H9 (cell line): Measurements from ENCODE around the gene PPP2R3B. TPM values are rescaled to one million over a fixed set of nuclear protein-coding genes. Genes with fewer than 3 reads are reported as not detected.

Source experiments
- DNase-seq: peaks from one replicate; pipeline ENCODE4 v3.0.0-alpha.2; 2017
- H2AFZ ChIP-seq: one replicate; pipeline ENCODE4 v1.6.1; 2013; ENCODE audit warnings: mild to moderate bottlenecking, low read length, control low read depth, moderate library complexity
- H2AK5ac ChIP-seq: 2 replicates; pipeline ENCODE4 v1.6.1; 2013; ENCODE audit warnings: low read length, control low read depth, mixed read lengths; ENCODE audit not compliant: insufficient read length
- H2BK120ac ChIP-seq: one replicate; pipeline ENCODE4 v1.6.1; 2013; ENCODE audit warnings: low read depth, mild to moderate bottlenecking, low read length, control low read depth, inconsistent platforms; ENCODE audit not compliant: poor library complexity, severe bottlenecking
- H2BK12ac ChIP-seq: 2 replicates; pipeline ENCODE4 v1.6.1; 2013; ENCODE audit warnings: low read length, control low read depth, mixed read lengths, low read depth; ENCODE audit not compliant: insufficient read length
- H2BK15ac ChIP-seq: 2 replicates; pipeline ENCODE4 v1.6.1; 2013; ENCODE audit warnings: low read depth, low read length, control low read depth
- H2BK20ac ChIP-seq: one replicate; pipeline ENCODE4 v1.6.1; 2013; ENCODE audit warnings: low read depth, mild to moderate bottlenecking, low read length, control low read depth, inconsistent platforms; ENCODE audit not compliant: poor library complexity, severe bottlenecking
- H2BK5ac ChIP-seq: 2 replicates; pipeline ENCODE4 v1.6.1; 2013; ENCODE audit warnings: low read length, control low read depth, mixed read lengths; ENCODE audit not compliant: insufficient read length
- H3K14ac ChIP-seq: 2 replicates; pipeline ENCODE4 v1.6.1; 2013; ENCODE audit warnings: low read length, control low read depth; ENCODE audit not compliant: insufficient read depth
- H3K18ac ChIP-seq: 2 replicates; pipeline ENCODE4 v1.6.1; 2013; ENCODE audit warnings: low read depth, mild to moderate bottlenecking, mixed read lengths, low read length, control low read depth; ENCODE audit not compliant: insufficient read length
- H3K23ac ChIP-seq: 2 replicates; pipeline ENCODE4 v1.6.1; 2013; ENCODE audit warnings: low read length, control low read depth, mixed read lengths, low read depth; ENCODE audit not compliant: insufficient read length
- H3K23me2 ChIP-seq: 2 replicates; pipeline ENCODE4 v1.6.1; 2013; ENCODE audit warnings: low read depth, mild to moderate bottlenecking, mixed read lengths, low read length, control low read depth; ENCODE audit not compliant: insufficient read length, poor library complexity, severe bottlenecking
- H3K27ac ChIP-seq: 2 replicates; pipeline ENCODE4 v1.5.1; 2013; ENCODE audit warnings: low read length, control low read depth, mixed read lengths, low read depth; ENCODE audit not compliant: insufficient read length
- H3K27me3 ChIP-seq: 2 replicates; pipeline ENCODE4 v1.6.1; 2013; ENCODE audit warnings: low read length, control low read depth, inconsistent platforms; ENCODE audit not compliant: insufficient read depth
- H3K4ac ChIP-seq: 2 replicates; pipeline ENCODE4 v1.6.1; 2013; ENCODE audit warnings: low read depth, mild to moderate bottlenecking, control low read depth, inconsistent platforms, low read length, moderate library complexity
- H3K4me1 ChIP-seq: 2 replicates; pipeline ENCODE4 v1.6.1; 2013; ENCODE audit warnings: low read length, control low read depth, inconsistent platforms; ENCODE audit not compliant: insufficient read depth
- H3K4me2 ChIP-seq: 2 replicates; pipeline ENCODE4 v1.6.1; 2013; ENCODE audit warnings: low read length, control low read depth, mixed read lengths; ENCODE audit not compliant: insufficient read length, insufficient read depth
- H3K56ac ChIP-seq: 2 replicates; pipeline ENCODE4 v1.6.1; 2013; ENCODE audit warnings: low read depth, mild to moderate bottlenecking, mixed read lengths, low read length, control low read depth; ENCODE audit not compliant: insufficient read length
- H3K79me1 ChIP-seq: 2 replicates; pipeline ENCODE4 v1.6.1; 2013; ENCODE audit warnings: low read depth, mild to moderate bottlenecking, moderate library complexity, low read length, control low read depth, inconsistent platforms; ENCODE audit not compliant: insufficient read depth, poor library complexity, severe bottlenecking
- H3K79me2 ChIP-seq: 2 replicates; pipeline ENCODE4 v1.6.1; 2013; ENCODE audit warnings: low read length, control low read depth, inconsistent platforms; ENCODE audit not compliant: insufficient read depth
- H3K9ac ChIP-seq: 2 replicates; pipeline ENCODE4 v1.6.1; 2013; ENCODE audit warnings: low read length, control low read depth, mixed read lengths; ENCODE audit not compliant: insufficient read length; ENCODE audit errors: extremely low read depth
- H3K9me3 ChIP-seq: one replicate; pipeline ENCODE4 v1.6.1; 2013; ENCODE audit warnings: low read depth, low read length, inconsistent platforms; ENCODE audit not compliant: control insufficient read depth
- H3T11ph ChIP-seq: one replicate; pipeline ENCODE4 v1.6.1; 2013; ENCODE audit warnings: mild to moderate bottlenecking, low read length, control low read depth, inconsistent platforms
- H4K20me1 ChIP-seq: one replicate; pipeline ENCODE4 v1.6.1; 2013; ENCODE audit not compliant: control insufficient read depth, insufficient read length, insufficient read depth
- H4K5ac ChIP-seq: 2 replicates; pipeline ENCODE4 v1.6.1; 2013; ENCODE audit warnings: low read depth, mild to moderate bottlenecking, mixed read lengths, low read length, control low read depth; ENCODE audit not compliant: insufficient read length
- H4K8ac ChIP-seq: replicated peaks from 2 replicates; pipeline ENCODE4 v1.6.1; 2013; ENCODE audit warnings: low read length, control low read depth, mixed read lengths, low read depth; ENCODE audit not compliant: insufficient read length
- H4K91ac ChIP-seq: 2 replicates; pipeline ENCODE4 v1.6.1; 2013; ENCODE audit warnings: low read depth, mild to moderate bottlenecking, moderate library complexity, mixed read lengths, low read length, control low read depth; ENCODE audit not compliant: insufficient read length
- H3K27ac Mint-ChIP-seq, 3 experiments: 2 replicates in 2 of 3; 3 replicates in 1 of 3; pipeline ENCODE4 v1.8.0; 2020 to 2021; ENCODE audit warnings: mixed read lengths in 3 of 3, mild to moderate bottlenecking in 1 of 3, moderate library complexity in 1 of 3
- H3K27me3 Mint-ChIP-seq: 2 replicates; pipeline ENCODE4 v1.8.0; 2021; ENCODE audit warnings: low read depth, mild to moderate bottlenecking, moderate library complexity, mixed read lengths
- H3K36me3 Mint-ChIP-seq, 3 experiments: 2 replicates in 2 of 3; 3 replicates in 1 of 3; pipeline ENCODE4 v1.8.0; 2020 to 2021; ENCODE audit warnings: low read depth in 3 of 3, mixed read lengths in 3 of 3; ENCODE audit not compliant: insufficient read depth in 1 of 3
- H3K4me1 Mint-ChIP-seq, 2 experiments: 2 replicates each; pipeline ENCODE4 v1.8.0; 2020; ENCODE audit warnings: mixed read lengths in 2 of 2
- H3K4me3 Mint-ChIP-seq, 2 experiments: 2 replicates in 1 of 2; 3 replicates in 1 of 2; pipeline ENCODE4 v1.8.0; 2020 to 2021; ENCODE audit warnings: mild to moderate bottlenecking in 2 of 2, mixed read lengths in 2 of 2, moderate library complexity in 1 of 2
- H3K9me3 Mint-ChIP-seq, 2 experiments: 2 replicates in 1 of 2; 3 replicates in 1 of 2; pipeline ENCODE4 v1.8.0; 2020; ENCODE audit warnings: mild to moderate bottlenecking in 2 of 2, mixed read lengths in 2 of 2, moderate library complexity in 1 of 2
- CTCF ChIP-seq: fragments of 200-600 bp; sonication (generic); conservative IDR thresholded peaks from 3 replicates; pipeline ENCODE4 v1.8.0; 2021; ENCODE audit warnings: antibody characterized with exemption, mild to moderate bottlenecking
- WGBS: extraction: QIAGEN DNeasy Blood & Tissue Kit; methylation state at CpG from one replicate; pipeline ENCODE4 v1.1.7; 2013; ENCODE audit warnings: missing lambda C conversion rate, low lambda C conversion rate, mixed read lengths; ENCODE audit not compliant: insufficient read length; ENCODE audit errors: extremely low coverage; 5-methylcytosine and 5-hydroxymethylcytosine counted together
- total RNA-seq: library from RNA; stranded (reverse); gene quantifications from 2 replicates; pipeline ENCODE4 v1.2.1, GENCODE V29; 2021

Gene PPP2R3B
- total RNA-seq, 1 experiment from 2014 or later = 72.1 TPM

GRCh38 chrX:362937-363620, 23.6 kb downstream of the PPP2R3B start:
- Histone ChIP-seq H3K27me3 (no peaks in the 10 kb centered on the region), H2BK120ac (no peak overlapping the region), H4K8ac (no peak overlapping the region), H3K79me2 (peaks cover 3% of the 10 kb centered on the region; the same call in 1 of the 2 replicates), H3K4me2 (no peak overlapping the region), H2BK15ac (no peak overlapping the region), H2AFZ (no peak overlapping the region), H3K9me3 (no peaks in the 10 kb centered on the region), H2BK5ac (no peak overlapping the region), H2BK12ac (no peak overlapping the region), H3K23ac (no peak overlapping the region), H3K27ac (no peak overlapping the region), H3K23me2 (no peaks in the 10 kb centered on the region), H4K5ac (no peak overlapping the region), H3T11ph (no peak overlapping the region), H2BK20ac (no peak overlapping the region), H3K4me1 (no peaks in the 10 kb centered on the region), H3K14ac (no peak overlapping the region), H3K79me1 (peaks cover 10% of the 10 kb centered on the region), H3K9ac (no peak overlapping the region), H3K18ac (no peak overlapping the region), H3K56ac (no peak overlapping the region), H4K20me1 (peaks cover 2% of the 10 kb centered on the region), H2AK5ac (no peak overlapping the region), H3K4ac (no peak overlapping the region), H4K91ac (no peak overlapping the region)
- H3K36me3 Mint-ChIP-seq = peaks cover 40 to 52% (median 46%) of the 10 kb centered on the region in 3 experiments
- no peaks in the 10 kb centered on the region for H3K27me3 Mint-ChIP-seq
- TF ChIP-seq CTCF = no peak
- H3K9me3 Mint-ChIP-seq = 0 out of 5 replicates have a peak, but pooled peaks cover 0 to 3% of the 10 kb centered on the region in 2 experiments
- no peak for DNase-seq
- WGBS = no CpG with 5 or more reads among the region's 38 CpGs
- peaks cover 0 to 4% of the 10 kb centered on the region in 2 experiments; a peak in 2 of 4 replicates for H3K4me1 Mint-ChIP-seq
- H3K27ac Mint-ChIP-seq = peak overlapping the region in 1 of 3 experiments; percentile 29; a peak in 2 of 7 replicates
- H3K4me3 Mint-ChIP-seq = no peak overlapping the region
